ENCODE data around the gene SCARB1.

- TF ChIP-seq CTCF (IDR thresholded peaks at IDR 0.05; ENCODE audit: borderline replicate concordance, extremely low read depth, low read length, poor library complexity, severe bottlenecking) (peak; percentile 34), EZH2 (IDR thresholded peaks at IDR 0.05; ENCODE audit: borderline replicate concordance, low read depth, low read length, severe bottlenecking) (no peak)
These were observed 108.5 kb downstream of the SCARB1 start for GRCh38 chr12:124754949-124755800.

All from DND-41 (cell line).